ENCODE measurements around the gene CCL20. TPM values are rescaled to one million over a fixed set of nuclear protein-coding genes. Genes with fewer than 3 reads are reported as not detected.

The CCL20 gene
- total RNA-seq, 1 experiment from 2014 or later, result not detected

GRCh38 chr2:227853204-227853629, 39.6 kb downstream of the CCL20 start:
- TF ChIP-seq EZH2 (IDR thresholded peaks at IDR 0.05; ENCODE audit: borderline replicate concordance, low read depth, low read length, poor library complexity, severe bottlenecking), result no peak
- TF ChIP-seq, protein P1, sequence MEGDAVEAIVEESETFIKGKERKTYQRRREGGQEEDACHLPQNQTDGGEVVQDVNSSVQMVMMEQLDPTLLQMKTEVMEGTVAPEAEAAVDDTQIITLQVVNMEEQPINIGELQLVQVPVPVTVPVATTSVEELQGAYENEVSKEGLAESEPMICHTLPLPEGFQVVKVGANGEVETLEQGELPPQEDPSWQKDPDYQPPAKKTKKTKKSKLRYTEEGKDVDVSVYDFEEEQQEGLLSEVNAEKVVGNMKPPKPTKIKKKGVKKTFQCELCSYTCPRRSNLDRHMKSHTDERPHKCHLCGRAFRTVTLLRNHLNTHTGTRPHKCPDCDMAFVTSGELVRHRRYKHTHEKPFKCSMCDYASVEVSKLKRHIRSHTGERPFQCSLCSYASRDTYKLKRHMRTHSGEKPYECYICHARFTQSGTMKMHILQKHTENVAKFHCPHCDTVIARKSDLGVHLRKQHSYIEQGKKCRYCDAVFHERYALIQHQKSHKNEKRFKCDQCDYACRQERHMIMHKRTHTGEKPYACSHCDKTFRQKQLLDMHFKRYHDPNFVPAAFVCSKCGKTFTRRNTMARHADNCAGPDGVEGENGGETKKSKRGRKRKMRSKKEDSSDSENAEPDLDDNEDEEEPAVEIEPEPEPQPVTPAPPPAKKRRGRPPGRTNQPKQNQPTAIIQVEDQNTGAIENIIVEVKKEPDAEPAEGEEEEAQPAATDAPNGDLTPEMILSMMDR (conservative IDR thresholded peaks at IDR 0.05; ENCODE audit: low read depth, low read length), result no peak
- DNase-seq (ENCODE audit: low spot score), result no peak
- intact Hi-C loops (cut with micrococcal nuclease; ENCODE audit: unreplicated experiment), result no loop called here
- ChIA-PET POLR2A (ENCODE audit: low non-redundant PET) (no interaction called here), CTCF (no interaction called here)
- Histone ChIP-seq H3K27me3 (replicated peaks; ENCODE audit: insufficient read depth, low read depth, low read length, poor library complexity) (no peaks in the 10 kb centered on the region), H3K4me3 (ENCODE audit: low read depth, low read length, poor library complexity, severe bottlenecking) (no peak overlapping the region), H3K9me3 (ENCODE audit: low read depth, low read length, poor library complexity, severe bottlenecking) (no peaks in the 10 kb centered on the region), H3K4me1 (ENCODE audit: insufficient read depth, low read length, poor library complexity, severe bottlenecking) (no peaks in the 10 kb centered on the region), H3K27ac (ENCODE audit: low read depth, low read length, poor library complexity, severe bottlenecking) (no peak overlapping the region), H3K36me3 (ENCODE audit: insufficient read depth, low read length, poor library complexity, severe bottlenecking) (no peaks in the 10 kb centered on the region)
- no TSS peak for BruUV-seq (replicated peaks)

DNA sequence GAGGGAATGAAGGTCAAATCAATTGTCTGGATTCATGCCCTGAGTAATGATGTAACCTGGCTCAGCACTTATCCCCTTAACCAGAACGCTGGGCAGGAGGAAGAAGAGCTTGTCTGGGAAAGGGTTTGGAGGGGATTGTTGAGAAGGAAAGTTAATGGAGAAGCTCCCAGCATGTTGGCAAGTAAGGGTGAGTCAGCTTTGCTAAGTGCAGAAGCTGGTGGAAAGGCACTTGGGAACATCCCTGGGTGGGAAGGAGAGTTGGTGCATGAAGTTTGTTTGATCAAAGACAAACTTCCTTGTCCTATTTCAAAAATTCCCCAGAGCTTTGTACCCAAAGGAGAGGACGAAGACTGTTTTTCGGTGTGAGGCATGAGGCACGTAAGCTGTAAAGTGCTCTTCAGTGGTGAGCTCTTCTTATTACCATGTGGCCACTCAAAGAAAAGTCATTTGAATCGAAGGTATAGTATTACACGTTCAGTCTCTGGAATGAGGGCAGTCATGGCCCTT, 40.2 kb downstream of the CCL20 start:
- no TSS peak for BruUV-seq (replicated peaks)
- CTCF ChIA-PET, result no interaction called here
- Histone ChIP-seq H3K27ac (ENCODE audit: low read depth, low read length, poor library complexity, severe bottlenecking) (no peak overlapping the region), H3K4me3 (ENCODE audit: low read depth, low read length, poor library complexity, severe bottlenecking) (no peak overlapping the region), H3K27me3 (replicated peaks; ENCODE audit: insufficient read depth, low read depth, low read length, poor library complexity) (no peaks in the 10 kb centered on the region), H3K4me1 (ENCODE audit: insufficient read depth, low read length, poor library complexity, severe bottlenecking) (no peaks in the 10 kb centered on the region), H3K9me3 (ENCODE audit: low read depth, low read length, poor library complexity, severe bottlenecking) (no peaks in the 10 kb centered on the region), H3K36me3 (ENCODE audit: insufficient read depth, low read length, poor library complexity, severe bottlenecking) (no peaks in the 10 kb centered on the region)
- intact Hi-C loops (cut with micrococcal nuclease; ENCODE audit: unreplicated experiment), result no loop called here
- TF ChIP-seq, protein P1 (conservative IDR thresholded peaks at IDR 0.05; ENCODE audit: low read depth, low read length), result no peak
- TF ChIP-seq EZH2 (IDR thresholded peaks at IDR 0.05; ENCODE audit: borderline replicate concordance, low read depth, low read length, poor library complexity, severe bottlenecking), result no peak
- DNase-seq (ENCODE audit: low spot score), result no peak
- POLR2A ChIA-PET (ENCODE audit: low non-redundant PET), result no interaction called here

- ChIA-PET CTCF (no interaction called here), POLR2A (ENCODE audit: low non-redundant PET) (no interaction called here)
- intact Hi-C loops (cut with micrococcal nuclease; ENCODE audit: unreplicated experiment), result no loop called here
- H3K9me3 ChIP-seq (ENCODE audit: low read depth, low read length, poor library complexity, severe bottlenecking), result no peaks in the 10 kb centered on the region
- no peak overlapping the region for H3K4me3 ChIP-seq (ENCODE audit: low read depth, low read length, poor library complexity, severe bottlenecking)
- H3K27ac ChIP-seq (ENCODE audit: low read depth, low read length, poor library complexity, severe bottlenecking), result no peak overlapping the region
- no TSS peak for BruUV-seq (replicated peaks)
- H3K36me3 ChIP-seq (ENCODE audit: insufficient read depth, low read length, poor library complexity, severe bottlenecking), result no peaks in the 10 kb centered on the region
- DNase-seq (ENCODE audit: low spot score), result no peak
- no peak for TF ChIP-seq EZH2 (IDR thresholded peaks at IDR 0.05; ENCODE audit: borderline replicate concordance, low read depth, low read length, poor library complexity, severe bottlenecking)
- TF ChIP-seq, protein P1 (conservative IDR thresholded peaks at IDR 0.05; ENCODE audit: low read depth, low read length), result no peak
- H3K27me3 ChIP-seq (replicated peaks; ENCODE audit: insufficient read depth, low read depth, low read length, poor library complexity), result no peaks in the 10 kb centered on the region
- peaks cover 1% of the 10 kb centered on the region for H3K4me1 ChIP-seq (ENCODE audit: insufficient read depth, low read length, poor library complexity, severe bottlenecking)
Measured at GRCh38 chr2:227855440-227855839, 41.8 kb downstream of the CCL20 start.

All from A673 (cell line).